Endodermal cell (in vitro differentiated cells): ENCODE measurements around the gene ASCC3. TPM values are rescaled to one million over a fixed set of nuclear protein-coding genes. Genes with fewer than 3 reads are reported as not detected.

Experiments
- DNase-seq: peaks from one replicate; pipeline ENCODE4 v3.0.0-alpha.2; 2017
- H3K27ac ChIP-seq: 2 replicates; pipeline ENCODE4 v1.5.1; 2013; ENCODE audit warnings: mild to moderate bottlenecking, low read depth, low read length, moderate library complexity
- H3K27me3 ChIP-seq: 2 replicates; pipeline ENCODE4 v1.6.1; 2013; ENCODE audit warnings: mild to moderate bottlenecking, low read length, moderate library complexity; ENCODE audit not compliant: insufficient read depth, control insufficient read depth, poor library complexity, severe bottlenecking
- H3K36me3 ChIP-seq: 2 replicates; pipeline ENCODE4 v1.7.0; 2013; ENCODE audit warnings: mild to moderate bottlenecking, low read length, moderate library complexity; ENCODE audit not compliant: control insufficient read depth, insufficient read depth
- H3K4me1 ChIP-seq: one replicate; pipeline ENCODE4 v1.7.0; 2013; ENCODE audit warnings: low read length; ENCODE audit not compliant: control insufficient read depth, insufficient read depth
- H3K4me3 ChIP-seq: 2 replicates; pipeline ENCODE4 v1.5.1; 2013; ENCODE audit warnings: mild to moderate bottlenecking, low read length, moderate library complexity
- H3K9ac ChIP-seq: 2 replicates; pipeline ENCODE4 v1.6.1; 2013; ENCODE audit warnings: mild to moderate bottlenecking, low read length, moderate library complexity; ENCODE audit not compliant: poor library complexity, severe bottlenecking; ENCODE audit errors: extremely low read depth
- H3K9me3 ChIP-seq: 2 replicates; pipeline ENCODE4 v1.6.1; 2013; ENCODE audit warnings: mild to moderate bottlenecking, low read length, moderate library complexity; ENCODE audit not compliant: control insufficient read depth
- H3K27ac Mint-ChIP-seq: 2 replicates; pipeline ENCODE4 v1.8.0; 2020; ENCODE audit warnings: mixed read lengths
- H3K27me3 Mint-ChIP-seq: 2 replicates; pipeline ENCODE4 v1.8.0; 2021; ENCODE audit warnings: mild to moderate bottlenecking, mixed read lengths; ENCODE audit not compliant: insufficient read depth
- H3K36me3 Mint-ChIP-seq: 2 replicates; pipeline ENCODE4 v1.8.0; 2020; ENCODE audit warnings: low read depth, mixed read lengths
- H3K4me1 Mint-ChIP-seq: 2 replicates; pipeline ENCODE4 v1.8.0; 2020; ENCODE audit warnings: mixed read lengths
- H3K4me3 Mint-ChIP-seq: 2 replicates; pipeline ENCODE4 v1.8.0; 2020; ENCODE audit warnings: mild to moderate bottlenecking, moderate library complexity, mixed read lengths
- H3K9me3 Mint-ChIP-seq: 2 replicates; pipeline ENCODE4 v1.8.0; 2020; ENCODE audit warnings: mild to moderate bottlenecking, mixed read lengths
- WGBS, 2 experiments: methylation state at CpG; one replicate each; pipeline versions ENCODE4 v1.1.5 to v1.1.7; 2013; ENCODE audit warnings: missing lambda C conversion rate in 2 of 2, mixed read lengths in 1 of 2; ENCODE audit not compliant: insufficient coverage in 1 of 2, insufficient read length in 1 of 2; 5-methylcytosine and 5-hydroxymethylcytosine counted together
- total RNA-seq, 2 donors: library from RNA; stranded (reverse); fragmentation: NEBNext Ultra II Directional in 1 of 2; extraction: Animal tissue kit (Norgen Biotek cat#: 25700) in 1 of 2; gene quantifications; 2 replicates in 1 of 2; 3 replicates in 1 of 2; pipeline ENCODE4 v1.2.1, GENCODE V29; 2021
- TF ChIP-seq, protein P1 (sequence below): fragments of 200-600 bp; sonication (generic); conservative IDR thresholded peaks from 2 replicates; pipeline ENCODE4 v1.5.0; 2021; ENCODE audit warnings: antibody characterized with exemption, mild to moderate bottlenecking

Gene ASCC3
- total RNA-seq, 2 donors from 2014 or later = 40.0 to 41.1 TPM

DNA sequence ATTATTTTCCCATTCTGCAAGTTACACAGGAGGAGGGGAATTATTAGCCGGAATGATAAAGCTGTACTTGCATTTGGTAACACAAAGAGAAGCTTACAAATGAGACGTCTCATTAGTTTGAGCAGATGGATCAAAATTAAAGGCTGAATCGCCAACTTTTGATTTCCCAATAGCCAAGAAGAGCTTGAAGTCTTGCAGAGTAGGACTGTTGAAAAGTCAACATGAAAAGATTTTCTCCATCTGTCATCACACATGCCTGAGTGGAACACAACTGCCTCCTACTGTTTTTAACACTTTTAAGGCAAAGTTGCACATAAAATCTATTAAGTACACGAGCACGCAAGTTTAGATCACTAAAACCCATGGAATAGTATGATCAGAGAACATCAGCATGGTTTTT lies 176.2 kb downstream of the ASCC3 start:
- 95 to 100% methylated on average over 5 of the region's 5 CpGs for WGBS, 2 experiments
- peaks cover 22% of the 10 kb centered on the region for H3K36me3 Mint-ChIP-seq
- H3K4me1 ChIP-seq = no peaks in the 10 kb centered on the region

DNA sequence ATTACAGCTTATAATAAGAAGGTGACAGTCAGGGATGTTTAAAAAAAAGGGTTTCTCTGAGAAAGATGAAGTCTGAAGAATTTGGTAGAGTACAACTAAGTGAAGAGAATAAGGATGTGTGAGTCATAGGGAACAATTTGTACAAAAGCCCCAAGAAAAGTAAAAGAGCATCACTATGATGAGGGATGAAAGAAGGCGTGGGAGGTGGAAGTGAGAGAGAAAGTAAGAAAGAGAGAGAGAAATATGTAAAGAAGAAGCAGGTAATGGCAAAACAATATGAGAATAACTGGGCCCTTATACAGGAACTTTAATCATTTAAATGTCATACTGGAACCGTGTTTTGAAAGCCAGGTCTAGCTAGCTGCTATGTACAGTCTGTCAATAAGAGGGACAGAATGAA lies 179.4 kb downstream of the ASCC3 start:
- peaks cover 33% of the 10 kb centered on the region for H3K36me3 Mint-ChIP-seq
- H3K9me3 ChIP-seq = peaks cover 41% of the 10 kb centered on the region
- no peak overlapping the region for H3K27ac ChIP-seq
- H3K27me3 Mint-ChIP-seq = no peaks in the 10 kb centered on the region
- no peak overlapping the region for H3K4me3 Mint-ChIP-seq
- H3K9me3 Mint-ChIP-seq = peaks cover 33% of the 10 kb centered on the region
- WGBS, 2 experiments = 88 to 100% methylated on average over 2 of the region's 2 CpGs
- H3K4me1 ChIP-seq = no peaks in the 10 kb centered on the region
- no peaks in the 10 kb centered on the region for H3K27me3 ChIP-seq
- H3K36me3 ChIP-seq = peaks cover 17% of the 10 kb centered on the region
- TF ChIP-seq, protein P1, sequence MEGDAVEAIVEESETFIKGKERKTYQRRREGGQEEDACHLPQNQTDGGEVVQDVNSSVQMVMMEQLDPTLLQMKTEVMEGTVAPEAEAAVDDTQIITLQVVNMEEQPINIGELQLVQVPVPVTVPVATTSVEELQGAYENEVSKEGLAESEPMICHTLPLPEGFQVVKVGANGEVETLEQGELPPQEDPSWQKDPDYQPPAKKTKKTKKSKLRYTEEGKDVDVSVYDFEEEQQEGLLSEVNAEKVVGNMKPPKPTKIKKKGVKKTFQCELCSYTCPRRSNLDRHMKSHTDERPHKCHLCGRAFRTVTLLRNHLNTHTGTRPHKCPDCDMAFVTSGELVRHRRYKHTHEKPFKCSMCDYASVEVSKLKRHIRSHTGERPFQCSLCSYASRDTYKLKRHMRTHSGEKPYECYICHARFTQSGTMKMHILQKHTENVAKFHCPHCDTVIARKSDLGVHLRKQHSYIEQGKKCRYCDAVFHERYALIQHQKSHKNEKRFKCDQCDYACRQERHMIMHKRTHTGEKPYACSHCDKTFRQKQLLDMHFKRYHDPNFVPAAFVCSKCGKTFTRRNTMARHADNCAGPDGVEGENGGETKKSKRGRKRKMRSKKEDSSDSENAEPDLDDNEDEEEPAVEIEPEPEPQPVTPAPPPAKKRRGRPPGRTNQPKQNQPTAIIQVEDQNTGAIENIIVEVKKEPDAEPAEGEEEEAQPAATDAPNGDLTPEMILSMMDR = no peak
- no peak overlapping the region for H3K4me3 ChIP-seq
- H3K9ac ChIP-seq = no peak overlapping the region
- no peaks in the 10 kb centered on the region for H3K4me1 Mint-ChIP-seq
- no peak for DNase-seq
- no peak overlapping the region for H3K27ac Mint-ChIP-seq

More for the DNA sequence above, 176.2 kb downstream of the ASCC3 start:
- H3K27me3 ChIP-seq = no peaks in the 10 kb centered on the region
- no peak overlapping the region for H3K27ac ChIP-seq
- no peaks in the 10 kb centered on the region for H3K4me1 Mint-ChIP-seq
- peaks cover 29% of the 10 kb centered on the region for H3K9me3 ChIP-seq
- no peak overlapping the region for H3K9ac ChIP-seq
- no peak for DNase-seq
- H3K27me3 Mint-ChIP-seq = no peaks in the 10 kb centered on the region
- peaks cover 20% of the 10 kb centered on the region for H3K36me3 ChIP-seq
- no peak overlapping the region for H3K4me3 ChIP-seq
- TF ChIP-seq, protein P1 = no peak
- H3K9me3 Mint-ChIP-seq = peaks cover 25% of the 10 kb centered on the region
- no peak overlapping the region for H3K4me3 Mint-ChIP-seq
- no peak overlapping the region for H3K27ac Mint-ChIP-seq

DNA sequence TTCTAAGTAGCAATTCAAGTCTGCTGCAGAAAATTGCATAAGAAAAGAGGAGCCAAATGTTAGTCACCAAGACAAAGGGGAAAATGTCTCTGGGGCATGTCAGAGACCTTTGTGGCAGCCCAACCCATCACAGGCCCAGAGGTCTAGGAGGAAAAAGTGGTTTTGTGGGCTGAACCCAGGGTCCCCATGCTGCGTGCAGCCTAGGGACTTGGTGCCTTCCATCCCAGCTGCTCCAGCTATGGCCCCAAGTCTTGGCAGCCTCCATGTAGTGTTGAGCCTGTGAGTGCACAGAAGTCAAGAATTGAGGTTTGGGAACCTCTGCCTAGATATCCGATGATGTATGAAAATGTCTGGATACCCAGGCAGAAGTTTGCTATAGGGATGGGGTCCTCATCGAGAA lies 181.1 kb downstream of the ASCC3 start:
- H3K4me3 Mint-ChIP-seq = no peak overlapping the region
- H3K27ac Mint-ChIP-seq = no peak overlapping the region
- no peak for DNase-seq
- peaks cover 33% of the 10 kb centered on the region for H3K36me3 Mint-ChIP-seq
- Histone ChIP-seq H3K27me3 (no peaks in the 10 kb centered on the region), H3K36me3 (peaks cover 16% of the 10 kb centered on the region), H3K9me3 (peaks cover 41% of the 10 kb centered on the region), H3K4me1 (no peaks in the 10 kb centered on the region), H3K9ac (no peak overlapping the region), H3K4me3 (no peak overlapping the region), H3K27ac (no peak overlapping the region)
- H3K9me3 Mint-ChIP-seq = peaks cover 33% of the 10 kb centered on the region
- peaks cover 5% of the 10 kb centered on the region for H3K4me1 Mint-ChIP-seq
- TF ChIP-seq, protein P1 = no peak
- 87 to 95% methylated on average over 2 to 3 of the region's 3 CpGs for WGBS, 2 experiments
- no peaks in the 10 kb centered on the region for H3K27me3 Mint-ChIP-seq
